GM19467 (cell line): ENCODE measurements around the gene CYFIP1.

Source experiments
- ATAC-seq: cut with Tn5 transposase; IDR thresholded peaks from one replicate; pipeline ENCODE4 v1.9.1; 2021; ENCODE audit warnings: mild to moderate bottlenecking, moderate library complexity; ENCODE audit not compliant: unreplicated experiment

Gene CYFIP1

DNA sequence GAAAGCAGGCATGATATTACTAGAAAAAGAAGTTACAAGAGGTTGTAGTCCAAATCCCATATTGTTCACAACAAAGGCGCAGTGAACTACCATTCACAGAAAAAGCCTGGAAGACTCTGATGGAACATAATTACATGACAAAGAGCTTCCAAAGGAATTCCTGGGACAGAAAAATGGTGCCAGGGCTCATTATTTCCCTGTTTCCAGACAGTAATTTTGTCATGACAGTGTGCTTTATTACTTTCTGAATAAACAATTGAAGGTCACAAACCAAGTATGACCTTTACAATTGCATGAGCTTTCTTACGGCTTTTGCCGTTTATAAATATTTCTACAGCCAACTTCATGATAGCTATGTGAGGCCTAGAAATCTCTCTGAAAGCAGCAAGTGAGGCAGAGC lies 61.0 kb downstream of the CYFIP1 start:
- ATAC-seq = no peak

DNA sequence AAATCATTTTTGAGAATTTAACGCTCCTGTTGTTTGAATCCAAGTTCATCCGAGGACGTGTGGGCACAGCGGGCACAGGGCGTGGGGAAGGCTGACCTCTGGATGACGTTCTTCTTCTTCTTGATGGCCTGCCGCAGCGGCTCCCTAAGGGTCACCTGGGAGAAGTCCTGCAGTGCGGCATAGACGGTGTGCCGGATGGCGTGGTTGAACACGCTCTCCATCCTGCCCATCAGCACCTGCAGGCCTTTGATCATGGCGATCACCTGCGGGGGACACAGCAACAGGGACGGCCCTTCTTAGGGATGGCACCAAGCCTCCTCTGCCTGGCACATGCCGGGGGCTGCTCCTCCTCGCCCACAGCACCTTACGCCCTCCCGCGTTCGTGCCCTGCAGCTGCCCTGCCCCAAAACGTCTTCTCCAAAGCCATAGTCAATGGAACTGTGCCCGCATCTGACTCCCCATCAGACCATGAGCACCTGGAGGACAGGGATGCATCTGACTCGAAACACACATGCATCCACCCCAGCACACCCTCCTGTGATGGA lies 61.5 kb downstream of the CYFIP1 start:
- ATAC-seq = no peak

DNA sequence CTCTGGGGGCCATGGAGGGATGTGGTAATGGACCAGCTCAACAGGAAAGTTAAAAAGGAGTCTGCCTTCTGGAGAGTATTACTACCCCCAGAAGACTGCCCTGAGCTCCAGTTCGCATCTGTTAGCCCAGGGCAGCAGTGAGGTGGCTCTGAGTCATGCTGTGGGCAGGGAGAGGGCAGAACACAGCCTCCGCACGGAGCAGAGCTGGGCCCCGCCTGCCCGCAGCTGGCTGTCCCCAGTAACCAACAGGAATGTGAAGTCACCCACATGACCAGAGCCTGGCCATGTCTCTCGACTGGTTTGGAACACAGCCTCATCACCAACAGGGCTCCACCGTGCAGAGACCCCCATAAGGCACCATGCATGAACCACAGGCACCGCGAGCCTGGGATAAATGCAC lies 62.1 kb downstream of the CYFIP1 start:
- no peak for ATAC-seq

DNA sequence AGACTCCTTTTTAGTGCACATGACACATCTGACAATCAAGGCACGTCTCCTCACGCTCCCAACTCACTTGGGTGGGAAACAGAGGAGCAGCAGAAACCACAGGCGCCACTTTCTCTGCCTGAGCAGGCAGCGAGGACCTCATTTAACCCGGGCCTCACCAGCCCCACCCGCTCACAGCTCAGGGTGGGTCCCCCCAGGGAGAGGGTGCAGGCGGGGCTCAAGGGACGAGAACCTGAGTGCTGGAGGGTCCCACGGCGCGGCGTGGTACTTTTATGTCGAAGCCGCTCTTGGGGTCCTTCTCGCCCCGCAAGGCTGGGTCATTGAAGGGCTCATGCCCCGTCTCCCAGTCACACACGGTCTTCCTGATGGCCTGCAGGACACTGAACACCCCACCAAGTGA lies 62.6 kb downstream of the CYFIP1 start:
- no peak for ATAC-seq

DNA sequence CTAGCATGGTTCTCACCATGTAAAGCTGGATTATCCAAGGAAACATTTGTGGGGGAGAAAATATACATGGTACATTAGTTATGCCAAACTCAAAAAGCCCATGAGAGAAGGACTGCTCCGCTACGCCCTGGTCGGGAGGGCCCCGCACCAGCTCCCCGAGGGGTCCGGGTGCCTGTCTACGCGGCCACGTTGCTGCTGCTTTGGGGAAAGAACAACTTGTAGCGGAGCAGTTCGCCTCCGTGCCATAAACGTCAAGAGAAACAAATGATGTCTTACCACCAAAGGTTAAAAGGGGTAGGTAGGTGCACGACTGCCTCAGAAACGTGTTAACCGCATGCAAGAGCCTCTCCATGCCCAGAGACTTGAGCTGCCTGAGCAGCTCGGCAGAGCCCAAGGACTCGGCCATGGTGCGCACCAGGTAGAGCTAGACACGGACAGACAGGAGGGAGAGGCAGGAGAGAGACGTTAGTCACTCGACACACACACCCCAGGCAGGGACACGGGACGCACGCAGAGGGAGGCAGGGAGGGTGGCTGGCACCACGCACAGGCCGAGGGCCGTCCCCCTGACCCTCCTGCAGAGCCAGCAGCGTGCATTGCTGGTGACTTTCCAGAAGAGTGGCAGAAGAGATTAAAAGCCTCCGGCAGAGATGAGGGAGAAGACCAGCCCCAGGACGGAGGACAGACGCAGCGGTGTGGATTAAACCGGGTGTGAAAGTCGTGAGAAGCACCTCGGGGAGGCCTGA lies 63.4 kb downstream of the CYFIP1 start:
- no peak for ATAC-seq

DNA sequence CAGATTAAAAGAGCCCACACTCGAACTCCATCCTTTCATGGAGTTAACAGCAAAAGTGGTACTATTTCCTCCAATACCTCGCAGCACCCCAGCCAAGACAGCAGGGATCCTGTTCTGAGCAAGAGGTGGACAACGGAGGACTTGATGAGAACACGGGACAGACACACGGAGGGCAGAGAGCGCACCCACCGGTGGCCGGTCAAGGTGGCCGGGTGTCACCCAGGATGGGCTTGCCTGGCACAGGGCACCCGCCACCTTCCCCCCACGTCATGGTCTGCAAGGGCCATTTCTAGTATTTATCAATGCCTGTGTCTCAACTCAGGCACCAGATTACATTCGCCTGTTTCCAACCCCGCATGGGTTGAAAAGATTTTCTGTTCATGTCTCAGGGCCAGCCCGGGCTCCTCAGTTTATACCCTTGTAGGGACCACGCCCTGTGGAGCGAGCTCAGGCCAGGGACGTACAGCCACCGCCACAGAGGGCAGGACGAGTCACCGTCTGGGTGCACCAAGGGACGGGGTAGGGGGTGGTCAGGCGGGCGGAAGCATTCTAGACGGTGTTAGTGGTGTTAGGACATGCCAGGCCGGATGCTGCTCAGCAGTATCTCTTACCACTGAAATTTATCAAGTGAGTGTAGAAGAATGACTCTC lies 64.2 kb downstream of the CYFIP1 start:
- ATAC-seq = no peak

DNA sequence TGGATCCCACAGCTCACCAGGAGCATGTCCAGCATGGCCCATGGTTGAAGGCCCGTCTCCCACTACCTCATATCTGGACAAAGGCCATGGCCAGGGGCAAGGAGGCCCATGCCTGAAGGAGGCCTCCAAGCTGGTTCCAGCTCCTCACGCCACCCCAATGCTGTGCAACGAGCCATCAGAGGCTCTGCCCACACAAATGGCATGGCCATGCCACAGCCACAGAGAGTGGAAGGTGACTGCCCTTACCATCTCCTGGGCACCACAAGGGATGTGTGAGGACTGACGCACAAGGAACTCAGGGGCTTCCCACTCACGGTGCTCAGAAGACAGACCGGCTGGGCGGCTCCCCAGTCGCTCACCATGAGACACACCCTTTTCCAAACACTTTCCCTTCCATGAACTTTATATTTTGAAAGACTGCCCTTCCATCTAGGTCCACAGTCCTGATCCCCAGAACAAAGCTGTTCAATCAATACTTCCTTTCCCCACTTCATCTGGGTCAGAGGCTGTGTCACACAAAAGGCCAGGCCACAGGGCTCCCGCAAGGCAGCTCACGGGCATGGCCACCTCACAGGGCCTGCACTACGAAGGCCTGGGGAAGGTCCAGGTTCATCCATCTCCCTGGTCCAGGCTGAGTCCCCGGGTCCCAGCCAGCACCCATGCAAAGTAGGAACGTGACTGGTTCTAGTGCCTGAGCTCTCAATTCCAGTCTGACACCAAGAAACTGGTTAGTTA lies 66.4 kb downstream of the CYFIP1 start:
- ATAC-seq = no peak

DNA sequence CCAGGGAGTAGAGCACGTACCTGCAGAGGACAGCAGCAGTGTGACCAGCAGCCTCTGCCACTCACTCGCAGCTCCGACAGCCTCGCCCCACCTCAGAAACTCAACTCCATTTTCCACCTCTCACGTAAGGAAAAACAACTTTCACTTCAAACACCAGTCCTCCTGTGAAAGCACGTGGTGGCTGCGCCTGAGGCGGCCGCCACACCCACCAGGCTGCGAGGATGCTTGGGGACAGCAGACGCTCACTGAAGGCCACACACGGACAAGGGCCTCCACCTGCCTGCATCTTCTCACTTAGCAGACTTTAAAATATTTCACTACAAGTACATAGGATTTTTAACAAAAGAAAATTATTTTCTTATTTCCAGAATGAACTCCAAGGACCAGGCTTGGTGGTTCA lies 67.9 kb downstream of the CYFIP1 start:
- ATAC-seq = no peak

DNA sequence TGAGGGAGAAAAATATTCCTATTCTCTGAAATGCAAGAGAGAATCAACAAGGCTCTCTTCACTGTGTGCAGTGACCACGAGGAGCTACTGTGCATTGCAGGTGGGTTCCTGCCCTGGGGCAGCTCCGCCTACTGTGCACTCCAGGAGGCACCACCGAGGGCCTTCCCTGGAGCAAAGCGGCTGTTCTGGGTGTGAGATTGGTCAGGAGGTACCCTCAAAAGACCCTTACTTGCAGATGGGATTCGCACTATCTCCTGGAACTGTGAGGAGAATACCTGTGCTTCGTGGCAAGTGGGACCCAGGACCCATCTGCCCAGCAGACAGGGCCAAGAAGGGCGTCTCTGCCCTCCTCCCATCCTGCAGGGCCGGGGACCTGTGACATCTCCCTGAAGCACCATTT lies 68.9 kb downstream of the CYFIP1 start:
- ATAC-seq = no peak

DNA sequence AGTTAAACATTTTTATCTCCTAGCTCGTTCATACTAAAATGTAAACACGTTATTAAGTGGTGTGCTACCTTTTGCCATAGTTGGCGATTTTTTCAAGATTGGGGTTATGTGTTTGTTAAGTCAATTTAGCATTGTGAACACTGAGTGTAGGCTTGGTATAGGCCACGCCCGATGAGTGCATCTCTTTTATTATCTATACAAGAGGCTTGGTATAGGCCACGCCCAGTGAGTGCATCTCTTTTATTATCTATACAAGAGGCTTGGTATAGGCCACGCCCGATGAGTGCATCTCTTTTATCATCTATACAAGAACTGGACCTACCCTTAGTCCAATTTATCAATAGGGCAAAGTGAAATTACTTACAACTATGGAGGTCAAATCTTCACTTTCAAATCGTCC lies 71.3 kb downstream of the CYFIP1 start:
- no peak for ATAC-seq

DNA sequence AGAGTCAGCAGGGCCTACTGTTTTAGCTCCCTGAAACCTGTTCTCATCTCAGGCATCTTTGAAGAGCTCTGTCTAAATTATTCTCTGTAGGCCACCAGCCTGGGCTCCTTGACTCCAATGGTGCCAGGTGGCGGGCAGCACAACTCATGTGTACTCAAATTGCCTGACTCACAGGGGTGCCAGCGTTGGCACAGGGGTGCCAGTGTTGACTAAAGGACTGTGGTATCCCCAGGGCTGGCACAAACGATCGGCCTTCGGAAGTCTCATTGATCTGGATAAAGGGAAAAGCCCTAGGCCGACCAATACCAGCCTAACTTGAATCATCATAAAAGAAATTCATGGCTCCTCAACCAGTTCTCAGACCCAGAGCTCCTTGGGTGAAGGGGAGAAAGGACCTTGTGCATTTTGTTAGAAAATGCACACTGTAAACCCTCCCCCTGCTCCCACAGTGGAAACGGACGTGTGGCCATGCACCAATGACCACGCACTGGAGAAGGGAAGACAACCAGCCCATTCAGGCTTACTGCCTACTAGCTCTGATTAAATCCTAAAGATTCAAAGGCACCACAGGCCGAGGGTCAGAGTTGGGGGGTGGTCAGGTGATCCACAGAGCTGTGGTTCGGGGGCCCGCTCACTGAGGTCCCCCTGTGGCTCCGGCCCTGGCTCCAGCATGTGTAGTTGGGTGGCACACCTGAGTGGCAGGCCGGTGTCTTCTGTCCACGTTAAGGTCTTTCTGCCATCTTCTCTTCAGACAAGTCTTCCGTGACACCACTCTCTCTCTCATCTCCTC lies 72.8 kb downstream of the CYFIP1 start:
- ATAC-seq = no peak

DNA sequence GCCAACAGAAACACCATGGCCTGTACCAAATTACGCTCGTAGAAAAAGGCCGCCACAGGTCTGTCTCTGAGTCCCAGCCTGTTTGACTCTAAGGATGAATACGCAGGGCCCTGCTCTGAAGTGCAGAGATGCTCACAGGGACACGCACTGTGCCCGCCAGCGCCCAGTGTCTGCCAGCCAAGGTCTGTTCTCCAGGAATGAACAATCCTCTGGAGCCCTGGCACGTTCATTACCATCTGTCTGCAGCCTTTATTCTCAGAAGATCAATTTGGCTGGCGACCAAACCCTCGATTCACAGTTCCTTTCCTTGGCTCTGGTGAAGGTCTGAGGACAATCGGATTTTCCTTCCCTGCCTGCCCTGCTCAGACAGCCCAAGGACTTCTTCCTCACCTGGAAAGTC lies 75.4 kb downstream of the CYFIP1 start:
- ATAC-seq = no peak

DNA sequence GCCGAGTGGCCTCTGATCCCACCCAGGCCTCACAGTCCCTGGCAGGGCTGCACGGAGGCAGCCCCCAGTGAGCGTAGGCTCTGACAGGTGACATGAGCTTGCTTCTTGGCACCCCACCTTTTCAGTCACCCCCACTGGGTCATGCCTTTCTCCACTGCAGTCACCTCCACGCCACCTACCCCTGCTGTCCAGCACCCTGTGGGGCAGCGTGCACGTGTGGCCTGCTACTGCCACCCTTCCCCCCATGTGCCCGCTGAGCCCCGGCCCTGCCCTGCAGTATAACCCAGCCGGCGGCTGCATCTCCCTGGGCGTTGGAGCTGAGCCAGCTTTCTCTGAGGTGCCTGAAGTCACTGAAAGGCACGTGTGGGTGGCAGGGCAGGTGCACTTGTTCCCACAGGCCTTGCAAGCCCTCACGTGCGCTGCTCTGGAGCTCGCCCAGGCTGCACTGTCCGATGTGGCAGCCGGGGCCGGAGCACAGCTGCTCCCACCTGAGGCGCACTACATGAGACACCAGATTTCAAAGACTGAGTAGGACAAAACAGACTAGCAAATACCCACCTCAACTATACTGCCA lies 76.1 kb downstream of the CYFIP1 start:
- no peak for ATAC-seq

DNA sequence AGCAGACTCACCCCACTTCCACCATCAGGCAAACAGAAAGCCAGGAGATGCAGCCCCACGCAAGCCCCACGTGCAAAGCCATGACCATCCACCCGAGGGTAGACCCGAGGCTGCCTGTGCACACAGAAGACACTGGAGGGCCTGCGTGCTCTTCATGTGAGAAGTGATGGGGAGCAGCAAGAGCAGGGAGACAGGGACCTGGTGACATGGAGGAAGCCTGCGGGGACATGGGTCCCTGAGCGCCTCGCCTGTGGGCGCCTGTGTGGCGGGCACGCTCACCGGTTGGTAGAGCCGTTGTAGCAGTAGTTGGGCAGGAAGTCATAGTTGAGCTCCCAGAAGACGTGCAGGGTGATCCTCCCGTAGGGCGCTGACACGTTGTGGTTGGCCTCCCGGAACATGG lies 76.7 kb downstream of the CYFIP1 start:
- no peak for ATAC-seq

DNA sequence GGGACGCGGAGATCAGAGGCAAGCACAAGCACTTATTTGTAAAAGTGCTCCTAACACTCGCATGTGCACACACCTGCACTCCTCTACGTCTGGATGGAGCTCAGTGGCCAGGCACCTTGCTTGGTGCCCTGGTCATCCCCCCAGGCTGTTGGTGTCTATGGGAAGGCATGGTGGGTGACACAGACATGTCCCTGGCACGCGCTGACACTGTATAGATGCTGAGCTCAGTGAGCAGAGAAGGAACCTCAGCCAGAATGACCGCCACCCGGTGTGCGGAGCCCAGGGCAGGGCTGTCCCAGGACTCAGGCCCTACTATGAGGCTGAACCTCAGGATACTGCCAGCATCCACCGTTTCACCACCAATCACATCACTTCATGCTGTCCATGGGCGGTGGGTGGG lies 77.2 kb downstream of the CYFIP1 start:
- ATAC-seq = no peak

DNA sequence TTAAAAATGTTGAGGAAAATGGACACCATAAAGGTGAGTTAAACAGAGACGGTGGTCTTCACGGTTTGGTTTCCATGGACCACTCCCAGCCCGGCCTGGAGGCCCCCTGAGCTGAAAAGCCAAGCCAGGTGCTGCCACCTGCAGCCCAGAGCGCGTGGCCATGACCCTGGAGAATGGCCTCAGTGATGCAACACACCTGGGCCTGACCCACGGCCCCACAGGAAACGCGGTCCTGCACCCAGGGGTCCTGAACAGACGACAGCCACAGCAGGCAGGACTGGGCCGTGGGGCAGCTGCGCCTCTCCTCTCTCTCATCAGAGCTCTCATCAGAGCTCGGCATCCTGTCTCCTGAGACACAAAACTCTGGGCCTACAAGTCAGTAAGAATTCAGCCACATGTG lies 77.6 kb downstream of the CYFIP1 start:
- ATAC-seq = no peak

DNA sequence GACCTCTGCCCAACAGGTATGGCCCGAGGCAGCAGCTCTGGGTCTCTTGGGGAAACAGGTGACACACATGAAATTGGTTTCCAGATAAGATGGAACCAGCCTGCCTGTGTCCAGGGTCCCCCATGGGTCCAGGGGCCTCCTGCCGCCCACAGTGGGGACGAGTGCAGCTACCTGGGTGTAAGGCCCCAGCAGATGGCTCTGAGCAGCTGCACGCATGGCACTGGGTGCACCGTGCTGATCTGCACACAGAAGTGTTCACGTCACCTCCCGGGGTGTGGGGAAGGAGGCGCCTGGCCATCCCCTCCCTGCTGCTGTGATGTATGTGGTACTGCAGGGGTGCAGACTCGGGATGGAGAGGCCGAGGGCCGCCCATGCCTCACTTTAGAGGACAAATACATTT lies 78.1 kb downstream of the CYFIP1 start:
- no peak for ATAC-seq

DNA sequence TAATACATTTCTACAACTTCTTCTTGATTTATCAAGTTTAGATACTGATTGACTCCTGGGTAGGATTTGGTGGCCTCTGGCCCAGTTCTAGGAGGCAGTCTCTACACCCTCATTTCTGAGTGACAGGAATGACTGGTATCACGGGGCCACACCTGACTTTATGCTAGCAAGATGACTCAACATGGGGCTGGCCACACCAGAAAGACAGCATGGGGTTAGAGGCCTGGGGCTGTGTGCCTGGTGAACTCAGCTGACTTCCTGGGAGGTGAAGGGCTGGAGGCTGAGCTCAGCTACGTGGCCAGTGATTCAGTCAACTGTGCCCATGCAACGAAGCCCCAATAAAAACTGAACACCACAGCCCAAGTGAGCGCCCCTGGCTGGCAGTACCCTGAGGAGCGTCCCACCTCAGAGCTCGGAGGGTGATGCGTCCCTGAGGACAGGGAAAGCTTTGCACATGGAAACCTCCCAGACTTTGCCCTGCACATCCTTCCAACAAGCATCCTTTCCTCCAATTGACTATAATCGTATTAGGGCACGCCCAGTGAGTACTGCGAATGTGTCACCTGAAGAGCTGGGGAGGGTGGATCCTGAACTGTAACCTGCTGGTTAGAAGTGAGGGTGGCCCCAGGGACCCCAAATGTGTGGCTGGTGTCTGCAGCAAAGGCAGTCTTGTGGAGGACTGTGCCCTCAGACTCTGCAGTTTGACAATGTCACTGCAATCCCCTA lies 84.5 kb downstream of the CYFIP1 start:
- ATAC-seq = no peak

DNA sequence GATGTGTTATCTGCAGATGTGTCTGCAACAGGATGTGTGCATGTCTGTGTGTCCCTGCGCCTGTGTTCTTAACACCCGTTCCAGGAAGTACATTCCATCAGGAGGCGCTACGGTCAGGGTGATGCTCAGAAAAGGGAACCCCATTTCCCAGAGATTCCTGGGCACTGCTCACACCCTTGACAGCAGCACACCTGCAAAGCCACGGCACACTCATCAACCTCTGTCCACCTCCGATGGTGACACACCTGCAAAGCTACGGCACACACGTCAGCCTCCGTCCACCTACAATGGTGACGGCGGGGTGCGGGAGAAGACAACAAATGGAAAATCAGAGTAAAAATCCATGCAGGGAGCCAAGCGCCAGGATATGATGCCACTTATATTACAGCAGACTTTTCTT lies 86.3 kb downstream of the CYFIP1 start:
- ATAC-seq = no peak

DNA sequence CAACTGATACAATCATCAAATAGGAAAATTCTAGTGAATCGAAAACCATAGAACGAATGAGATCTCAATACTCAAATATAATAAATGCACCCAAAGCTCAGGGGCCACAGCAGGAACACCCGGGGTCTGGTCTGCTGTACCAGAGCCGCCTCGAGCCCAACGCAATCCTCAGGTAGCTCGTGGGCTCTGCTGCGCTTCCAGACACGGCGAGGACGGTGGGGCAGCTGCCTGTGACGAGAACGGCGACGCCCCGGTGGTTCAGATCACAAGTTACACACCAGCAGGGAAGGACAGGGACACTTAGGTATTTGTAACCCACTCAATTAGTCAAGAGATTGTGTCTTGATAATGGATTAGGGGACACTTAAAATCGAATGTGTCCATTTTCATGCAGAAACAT lies 87.1 kb downstream of the CYFIP1 start:
- no peak for ATAC-seq
